NCI-H2081 (cell line): ENCODE results near the gene RRP36.

Source experiments
- DNase-seq, 2 experiments: peaks; one replicate each; lab custom pipeline; 2025; lab: John Stamatoyannopoulos, UW

The RRP36 gene

DNA sequence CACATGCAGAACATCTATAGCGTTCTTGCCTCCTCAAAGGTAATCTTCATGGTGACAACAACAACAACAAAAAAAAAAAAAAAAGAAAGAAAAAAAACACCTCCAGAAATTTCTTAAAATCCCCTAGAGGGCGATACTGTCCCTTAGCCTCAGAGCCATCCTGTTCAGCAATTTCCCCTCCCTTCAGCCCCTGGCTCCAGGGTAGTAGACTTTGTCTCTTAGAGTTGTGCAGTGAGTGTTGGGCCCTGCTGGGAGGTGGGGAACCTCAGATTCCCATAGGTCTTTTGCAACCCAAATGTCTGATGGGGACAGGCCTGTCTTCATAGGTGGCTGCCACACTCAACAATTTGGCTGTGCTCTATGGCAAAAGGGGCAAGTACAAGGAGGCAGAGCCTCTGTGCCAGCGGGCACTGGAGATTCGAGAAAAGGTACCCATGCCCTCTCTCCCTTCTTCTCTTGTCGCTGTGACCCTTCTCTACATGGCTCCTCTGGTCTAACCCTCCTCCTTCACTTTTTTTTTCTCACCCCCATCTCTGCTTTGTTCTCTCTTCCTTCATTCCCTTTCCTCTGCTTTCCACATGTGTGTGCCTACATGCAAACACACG lies 48.7 kb downstream of the RRP36 start:
- DNase-seq = peak; percentile 32 to 53

DNA sequence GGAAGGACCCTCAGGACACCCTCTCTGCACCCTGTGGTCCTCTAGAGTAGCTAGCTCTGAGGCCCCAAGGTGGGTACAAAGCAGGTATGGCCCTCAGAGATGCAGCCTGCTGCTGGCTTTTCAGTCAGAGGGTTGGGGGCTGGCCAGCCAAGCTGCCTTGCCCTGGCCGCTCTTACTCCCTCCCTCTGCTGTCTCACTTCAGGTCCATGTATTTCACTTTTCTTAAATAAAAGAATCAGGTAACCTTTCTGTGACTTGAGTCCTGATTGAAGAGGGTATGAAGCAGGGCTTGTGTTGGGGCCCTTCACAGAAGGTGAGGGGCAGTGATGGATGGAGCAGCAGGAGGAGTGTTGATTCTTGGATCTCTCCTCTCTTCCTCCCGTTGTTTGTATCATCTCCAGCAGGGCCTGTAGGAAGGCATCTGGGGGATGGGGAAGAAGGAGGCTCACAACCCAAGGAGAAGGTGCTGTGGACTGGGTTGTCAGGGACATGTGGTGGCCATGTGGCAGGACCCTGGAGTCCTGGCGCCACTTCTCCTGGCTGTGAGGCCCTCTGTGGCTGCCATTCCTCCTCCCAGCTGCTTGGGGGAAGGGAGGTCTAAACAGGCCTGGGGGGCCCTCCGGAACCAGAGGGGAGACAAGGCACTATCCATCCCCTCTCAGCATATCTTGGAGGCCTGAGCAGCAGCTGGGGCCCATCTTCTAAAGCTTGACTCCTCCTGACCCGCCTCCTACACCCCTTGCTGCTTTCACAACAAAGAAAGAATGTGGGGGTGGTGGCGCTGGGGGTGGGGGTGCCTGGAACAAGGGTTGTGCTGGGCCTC lies 53.6 kb downstream of the RRP36 start:
- DNase-seq = no peak

DNA sequence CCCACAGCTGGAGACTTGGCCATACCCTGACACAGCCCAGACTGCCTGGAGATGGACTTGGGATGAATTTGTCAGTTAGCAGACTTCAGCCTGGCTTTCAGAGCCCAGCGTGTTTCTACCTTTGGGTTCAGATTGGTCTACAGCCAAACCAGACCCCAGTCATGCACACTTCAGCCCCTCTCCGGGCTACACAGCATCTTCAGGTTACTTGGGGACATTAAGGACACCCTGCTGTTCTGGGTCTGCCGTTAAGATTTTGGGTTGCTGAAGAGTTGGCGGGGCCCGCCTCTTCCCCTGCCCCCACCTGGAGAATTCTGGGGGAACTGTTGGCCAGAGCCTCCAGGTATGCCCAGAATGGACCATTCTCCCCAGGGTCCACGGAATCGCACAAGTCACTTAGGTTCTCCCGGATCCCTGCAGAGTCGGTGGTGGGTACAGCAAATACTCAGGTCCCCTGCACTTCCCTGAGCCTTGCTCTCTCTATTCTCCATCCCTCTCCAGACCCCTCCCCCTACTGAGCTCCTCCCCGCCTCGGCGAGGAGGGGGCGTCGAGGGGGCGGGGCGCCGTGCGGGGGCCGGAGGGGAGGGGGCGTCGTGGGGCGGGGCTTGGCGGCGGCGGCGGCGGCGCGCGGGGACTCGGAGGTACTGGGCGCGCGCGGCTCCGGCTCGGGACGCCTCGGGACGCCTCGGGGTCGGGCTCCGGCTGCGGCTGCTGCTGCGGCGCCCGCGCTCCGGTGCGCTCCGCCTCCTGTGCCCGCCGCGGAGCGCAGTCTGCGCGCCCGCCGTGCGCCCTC lies 54.4 kb downstream of the RRP36 start, which contains the start of gene PTK7:
Gene PTK7 (plus strand): TSS at position 645 of the 794 bp plus-strand sequence. CDS start 175 bp downstream, outside the sequence.
- DNase-seq = peak; percentile 69 to 79

DNA sequence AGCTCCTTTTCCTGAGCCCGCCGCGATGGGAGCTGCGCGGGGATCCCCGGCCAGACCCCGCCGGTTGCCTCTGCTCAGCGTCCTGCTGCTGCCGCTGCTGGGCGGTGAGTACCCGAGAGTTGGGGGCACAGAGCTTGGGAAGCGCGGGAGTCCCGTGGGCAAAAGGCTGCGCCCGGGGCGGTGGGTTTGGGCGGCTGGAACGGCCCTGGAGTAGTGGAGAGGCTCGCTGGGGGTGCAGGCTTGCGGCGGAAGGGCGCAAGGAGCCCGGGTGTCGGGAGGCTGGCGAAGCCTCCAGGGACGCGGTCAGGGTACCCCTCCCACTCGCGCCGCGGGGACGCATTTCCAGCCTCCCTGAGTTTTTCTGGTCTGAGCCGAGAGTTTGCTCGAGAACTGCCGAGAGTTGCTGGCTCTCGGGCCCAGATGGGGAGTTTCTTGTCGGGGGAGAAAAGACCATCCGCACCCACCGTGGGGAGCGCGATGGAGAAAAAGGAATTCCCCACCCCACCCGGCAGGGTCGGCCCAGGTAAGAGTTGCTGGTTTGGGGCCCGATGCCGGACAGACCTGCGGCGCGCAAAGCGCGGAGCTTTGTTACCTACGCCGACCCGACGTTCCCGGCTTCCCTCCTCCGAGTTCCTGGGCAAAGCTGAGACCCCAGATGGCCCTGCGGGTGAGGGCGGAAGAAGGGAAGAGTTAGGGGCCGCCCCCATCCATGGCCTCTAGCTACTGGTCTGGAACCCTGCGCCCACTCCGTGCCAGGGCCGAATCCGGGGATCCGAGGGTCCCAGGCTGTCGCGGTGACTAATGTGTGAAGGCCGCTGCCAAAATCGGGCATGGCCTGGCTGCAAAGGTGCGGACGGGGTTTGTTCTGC lies 55.3 kb downstream of the RRP36 start:
- DNase-seq = peak in 1 of 2 experiments; percentile 35

DNA sequence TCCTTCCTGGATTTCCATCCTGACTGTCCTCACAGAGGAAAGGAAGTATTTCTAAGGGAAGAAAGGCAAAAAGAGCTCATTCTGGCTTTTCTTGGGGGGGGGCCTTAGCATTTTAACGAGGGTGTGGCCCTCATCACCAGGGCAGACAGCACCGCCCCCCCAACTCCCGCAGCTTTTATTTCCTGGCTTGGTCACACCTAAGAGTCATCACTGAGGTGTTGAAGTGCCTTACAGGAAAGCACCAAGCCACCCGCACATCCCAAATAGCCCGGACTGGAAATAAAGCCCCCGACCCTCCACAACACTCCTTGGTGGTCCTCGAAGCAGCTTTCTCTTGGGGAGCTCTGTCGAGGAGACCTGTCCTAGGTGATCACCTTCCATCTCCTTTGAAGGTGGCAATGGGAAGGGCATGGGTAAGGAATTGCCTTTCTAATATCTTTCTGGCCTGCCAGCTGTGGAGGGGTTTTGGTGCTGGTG lies 55.9 kb downstream of the RRP36 start:
- DNase-seq = no peak

DNA sequence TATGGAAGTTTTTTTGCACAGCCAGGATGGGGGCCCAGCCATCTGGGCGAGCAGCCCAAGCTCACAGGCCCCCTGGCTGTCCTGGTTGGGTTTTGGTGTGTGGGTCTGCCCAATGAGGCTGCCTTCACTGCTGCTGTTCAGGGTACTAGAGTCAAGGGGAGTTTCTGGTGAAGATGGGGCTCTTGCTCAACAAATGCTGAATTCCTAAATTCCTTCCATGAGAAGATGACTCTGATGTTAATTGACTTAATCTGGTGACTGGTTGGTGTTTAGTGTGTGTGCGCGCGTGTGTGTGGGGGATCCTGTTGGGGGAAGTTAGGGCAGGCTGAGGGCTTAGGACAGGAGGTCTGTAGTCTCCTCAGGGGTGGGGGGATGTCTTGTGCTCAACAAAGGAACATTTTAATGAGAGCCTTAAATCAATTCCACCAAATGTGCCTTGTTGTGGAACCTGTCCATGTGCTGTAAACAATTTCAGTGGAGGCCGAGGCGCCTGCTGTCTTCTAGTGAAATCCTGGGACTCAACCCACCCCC lies 56.6 kb downstream of the RRP36 start:
- no peak for DNase-seq

DNA sequence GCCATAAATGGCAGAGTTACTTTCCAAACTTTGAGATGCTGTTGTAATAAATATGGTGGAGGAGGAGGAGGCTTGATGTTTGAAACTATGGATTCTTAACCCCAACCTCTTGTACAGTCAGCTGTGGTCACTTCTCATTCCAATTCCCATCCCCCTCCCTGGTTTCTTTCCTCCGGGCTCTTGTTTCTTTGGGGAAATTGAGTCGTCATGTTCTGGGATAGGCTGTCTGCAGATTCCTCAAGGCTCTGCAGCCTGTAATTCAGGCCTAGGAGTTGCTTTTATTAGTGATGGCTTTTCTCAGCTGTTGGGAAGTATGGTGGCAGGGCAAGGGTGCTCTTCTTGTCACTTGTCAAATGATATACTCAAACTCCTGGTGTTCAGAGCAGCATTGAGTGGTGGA lies 57.3 kb downstream of the RRP36 start:
- DNase-seq = no peak
